Stomach (tissue), 9 donors: ENCODE measurements around the gene NRP2. TPM values are rescaled to one million over a fixed set of nuclear protein-coding genes. Genes with fewer than 3 reads are reported as not detected.

Experiments used
- DNase-seq, 2 donors: peaks; one replicate each; pipeline versions ENCODE4 v3.0.0 to v3.0.0-alpha.2; 2013 to 2019
- H3K27ac ChIP-seq, 5 donors: fragments of 200-600 bp in 4 of 5; sonication (generic) in 4 of 5; one replicate each; pipeline ENCODE4 v1.5.1; 2013 to 2019; ENCODE audit warnings: mild to moderate bottlenecking in 1 of 5, moderate library complexity in 1 of 5
- H3K27me3 ChIP-seq, 3 donors: fragments of 200-600 bp; sonication (generic); one replicate each; pipeline ENCODE4 v1.5.1; 2017 to 2019; ENCODE audit warnings: mixed run types in 1 of 3
- H3K36me3 ChIP-seq, 4 donors: fragments of 200-600 bp; sonication (generic); 1 replicate in 3 of 4; 2 replicates in 1 of 4; pipeline ENCODE4 v1.5.1; 2016 to 2019
- H3K4me1 ChIP-seq, 4 donors: fragments of 200-600 bp; sonication (generic); one replicate each; pipeline ENCODE4 v1.5.1; 2016 to 2019
- H3K4me3 ChIP-seq, 4 donors: fragments of 200-600 bp; sonication (generic) in 3 of 4; one replicate each; pipeline ENCODE4 v1.5.1; 2016 to 2019; ENCODE audit warnings: mild to moderate bottlenecking in 1 of 4
- H3K9me3 ChIP-seq, 4 donors: fragments of 200-600 bp; sonication (generic); one replicate each; pipeline ENCODE4 v1.5.1; 2016 to 2019
- CTCF ChIP-seq, 7 experiments: fragments of 450-650 bp in 4 of 7; fragments of 200-600 bp in 3 of 7; sonication (generic) in 3 of 7; IDR thresholded peaks; one replicate each; pipeline ENCODE4 v1.5.1; 2016 to 2019; ENCODE audit warnings: antibody characterized with exemption in 7 of 7, control low read depth in 2 of 7, mild to moderate bottlenecking in 1 of 7
- EP300 ChIP-seq: sonication (generic); formaldehyde crosslinking; IDR thresholded peaks from one replicate; pipeline ENCODE4 v1.6.1; 2017; ENCODE audit warnings: antibody characterized with exemption
- POLR2A ChIP-seq, 4 donors: fragments of 450-650 bp; IDR thresholded peaks; one replicate each; pipeline ENCODE4 v1.6.1; 2016; ENCODE audit warnings: antibody characterized with exemption in 4 of 4, control low read depth in 2 of 4, mild to moderate bottlenecking in 1 of 4, moderate library complexity in 1 of 4
- POLR2AphosphoS5 ChIP-seq, 3 donors: sonication (generic); formaldehyde crosslinking; IDR thresholded peaks; one replicate each; pipeline ENCODE4 v1.6.1; 2016; ENCODE audit warnings: antibody characterized with exemption in 3 of 3
- WGBS, 5 donors: extraction: QIAGEN DNeasy Blood & Tissue Kit in 3 of 5; methylation state at CpG; one replicate each; pipeline versions ENCODE4 v1.1.5 to v1.1.7; 2013 to 2018; 5-methylcytosine and 5-hydroxymethylcytosine counted together
- intact Hi-C: fragments of 100-400 bp; cut with DNase I; formaldehyde crosslinking; loops from one replicate; pipeline ENCODE4 v1.15.1; 2023; ENCODE audit warnings: low total_unique reads
- polyA plus RNA-seq, 3 donors: library from polyadenylated mRNA; stranded (reverse); fragments of 200-250 nt; gene quantifications; one replicate each; pipeline ENCODE4 v1.2.3, GENCODE V29; 2013
- total RNA-seq, 5 donors: library from RNA; depleted of rRNA; stranded (reverse); fragments of >200 nt; gene quantifications; one replicate each; pipeline versions ENCODE4 v1.1.0 to v1.2.3, GENCODE V29; 2014 to 2016
- donor health status: healthy with polysubstance abuse.
- donor health status: Bipolar disorder and iron deficiency.
- donor health status: healthy.

Gene NRP2
- total and polyA plus RNA-seq, 8 donors: 0.92 to 166 (median 31.6) TPM

- no peaks in the 10 kb centered on the region for H3K36me3 ChIP-seq
- TF ChIP-seq CTCF (IDR thresholded peaks at IDR 0.05) (no peak), EP300 (no peak), POLR2A (IDR thresholded peaks at IDR 0.05) (no peak), POLR2AphosphoS5 (IDR thresholded peaks at IDR 0.05) (no peak)
- peaks cover 0 to 13% (median 8%) of the 10 kb centered on the region in 3 donors for H3K27me3 ChIP-seq
- H3K4me3 ChIP-seq: no peak overlapping the region
- H3K4me1 ChIP-seq: peaks cover 14 to 43% (median 35%) of the 10 kb centered on the region in 4 donors
- intact Hi-C loops: loop anchor here (10.0 kb wide), 1 partner anchor 1354 kb away; no protein-coding TSS in a partner anchor
- H3K9me3 ChIP-seq: no peaks in the 10 kb centered on the region
- WGBS, 5 donors: 51 to 76% (median 60%) methylated on average over 9 of the region's 9 CpGs
- H3K27ac ChIP-seq: no peak overlapping the region
- DNase-seq: no peak
These were observed 3.7 kb upstream of the NRP2 start for GRCh38 chr2:205678541-205679142.

GRCh38 chr2:205679410-205680009, 2.8 kb upstream of the NRP2 start:
- no peak for DNase-seq
- H3K4me3 ChIP-seq: no peak overlapping the region
- 73 to 81% (median 78%) methylated on average over 5 of the region's 5 CpGs for WGBS, 5 donors
- H3K4me1 ChIP-seq: peaks cover 14 to 52% (median 40%) of the 10 kb centered on the region in 4 donors
- H3K9me3 ChIP-seq: no peaks in the 10 kb centered on the region
- H3K36me3 ChIP-seq: no peaks in the 10 kb centered on the region
- H3K27me3 ChIP-seq: peaks cover 0 to 20% (median 8%) of the 10 kb centered on the region in 3 donors
- intact Hi-C loops: loop anchor here (10.0 kb wide), 1 partner anchor 1355 kb away; no protein-coding TSS in a partner anchor
- no peak for TF ChIP-seq CTCF (IDR thresholded peaks at IDR 0.05)
- TF ChIP-seq POLR2A (IDR thresholded peaks at IDR 0.05): no peak
- no peak for TF ChIP-seq POLR2AphosphoS5 (IDR thresholded peaks at IDR 0.05)
- TF ChIP-seq EP300: no peak
- H3K27ac ChIP-seq: no peak overlapping the region

- Histone ChIP-seq H3K27me3 (peaks cover 0 to 25% (median 13%) of the 10 kb centered on the region in 3 donors), H3K4me1 (peaks cover 14 to 56% (median 46%) of the 10 kb centered on the region in 4 donors), H3K9me3 (no peaks in the 10 kb centered on the region), H3K36me3 (no peaks in the 10 kb centered on the region), H3K4me3 (no peak overlapping the region), H3K27ac (peak overlapping the region in 2 of 5 donors; percentile 88 to 93)
- 45 to 72% (median 57%) methylated on average over 3 of the region's 3 CpGs for WGBS, 5 donors
- intact Hi-C loops: no loop called here
- TF ChIP-seq CTCF (IDR thresholded peaks at IDR 0.05) (peak in 4 of 7 experiments; percentile 34 to 60 (median 53)), POLR2A (IDR thresholded peaks at IDR 0.05) (no peak), POLR2AphosphoS5 (IDR thresholded peaks at IDR 0.05) (no peak)
- DNase-seq: peak; percentile 39 to 85
These were observed 2.2 kb upstream of the NRP2 start for GRCh38 chr2:205680067-205680466.

GRCh38 chr2:205680903-205681302, 1.4 kb upstream of the NRP2 start:
- intact Hi-C loops: no loop called here

More at GRCh38 chr2:205680903-205681302, 1.4 kb upstream of the NRP2 start:
- peak in 1 of 2 donors; percentile 80 for DNase-seq
- Histone ChIP-seq H3K9me3 (no peaks in the 10 kb centered on the region), H3K27me3 (peaks cover 0 to 33% (median 20%) of the 10 kb centered on the region in 3 donors), H3K4me1 (peaks cover 14 to 58% (median 51%) of the 10 kb centered on the region in 4 donors), H3K4me3 (peak overlapping the region in 1 of 4 donors; percentile 70), H3K27ac (peak overlapping the region in 4 of 5 donors; percentile 2 to 93 (median 71)), H3K36me3 (no peaks in the 10 kb centered on the region)
- WGBS, 5 donors: 22 to 52% (median 35%) methylated on average over 4 of the region's 4 CpGs
- TF ChIP-seq CTCF (IDR thresholded peaks at IDR 0.05) (no peak), POLR2AphosphoS5 (IDR thresholded peaks at IDR 0.05) (peak in 1 of 3 donors; percentile 10), EP300 (no peak), POLR2A (IDR thresholded peaks at IDR 0.05) (no peak)
